Psoas muscle (tissue), 8 donors: ENCODE data around the gene CEACAM18. TPM values are rescaled to one million over a fixed set of nuclear protein-coding genes. Genes with fewer than 3 reads are reported as not detected.

Experiments
- ATAC-seq, 4 donors: fragments of 200-7000 bp; cut with Tn5 transposase; one replicate each; pipeline ENCODE4 v1.9.1; 2020; ENCODE audit warnings: moderate library complexity in 3 of 4, mild to moderate bottlenecking in 2 of 4
- DNase-seq, 2 donors: peaks; one replicate each; pipeline ENCODE4 v3.0.0-alpha.2; 2020
- H3K27ac ChIP-seq: fragments of 200-600 bp; one replicate; pipeline ENCODE4 v1.8.0; 2022
- H3K27me3 ChIP-seq, 3 donors: fragments of 200-600 bp in 1 of 3; one replicate each; pipeline versions ENCODE4 v1.6.1 to v1.8.0; 2013 to 2022; ENCODE audit warnings: low read length in 2 of 3, mild to moderate bottlenecking in 2 of 3, moderate library complexity in 1 of 3; ENCODE audit not compliant: insufficient read depth in 3 of 3
- H3K36me3 ChIP-seq, 2 donors: fragments of 200-600 bp in 1 of 2; one replicate each; pipeline versions ENCODE4 v1.6.1 to v1.8.0; 2013 to 2022; ENCODE audit warnings: low read depth in 1 of 2, mild to moderate bottlenecking in 1 of 2, moderate library complexity in 1 of 2; ENCODE audit not compliant: insufficient read depth in 1 of 2
- H3K4me1 ChIP-seq: fragments of 200-600 bp; one replicate; pipeline ENCODE4 v1.8.0; 2022
- H3K4me3 ChIP-seq: fragments of 200-600 bp; one replicate; pipeline ENCODE4 v1.8.0; 2022; ENCODE audit warnings: mild to moderate bottlenecking
- H3K9me3 ChIP-seq: fragments of 200-600 bp; one replicate; pipeline ENCODE4 v1.8.0; 2022
- CTCF ChIP-seq: fragments of 200-600 bp; IDR thresholded peaks from one replicate; pipeline ENCODE4 v1.8.0; 2022; ENCODE audit warnings: antibody characterized with exemption
- WGBS, 3 donors: extraction: QIAGEN DNeasy Blood & Tissue Kit; methylation state at CpG; one replicate each; pipeline versions ENCODE4 v1.1.6 to v1.1.7; 2013; 5-methylcytosine and 5-hydroxymethylcytosine counted together
- intact Hi-C, 2 donors: fragments of 100-400 bp; cut with DNase I; formaldehyde crosslinking; loops; one replicate each; pipeline versions ENCODE4 v1.11.0 to v1.14.2; 2022
- polyA plus RNA-seq, 3 donors: library from polyadenylated mRNA; stranded (reverse); fragments of 200-250 nt; gene quantifications; one replicate each; pipeline ENCODE4 v1.2.3, GENCODE V29; 2013
- total RNA-seq, 4 donors: library from RNA; stranded (reverse); fragmentation: NEBNext Ultra II Directional in 2 of 4; extraction: Animal tissue kit (Norgen Biotek cat#: 25700) in 2 of 4; gene quantifications; one replicate each; pipeline versions ENCODE4 v1.2.1 to v1.2.4, GENCODE V29; 2021 to 2023
- donor health status: healthy with polysubstance abuse.
- donor health status: DM: no; HTN: no; CAD: no; lungs with moderate emphysema.
- donor health status: Bipolar disorder and iron deficiency.
- donor health status: healthy.
- donor health status: DM: yes; HTN: yes; CAD: no.
- donor health status: DM: no; HTN: no; CAD: no.
- donor health status: DM: no; HTN: no; CAD: no.
- donor health status: DM: yes; HTN: yes; CAD: no.

CEACAM18 gene
- total and polyA plus RNA-seq, 7 donors, result not detected

GRCh38 chr19:51539821-51540366, 61.6 kb downstream of the CEACAM18 start:
- 78 to 85% (median 84%) methylated on average over 4 of the region's 4 CpGs for WGBS, 3 donors
- DNase-seq (no peak), ATAC-seq (no peak)
- H3K27ac ChIP-seq, result no peak overlapping the region
- H3K27me3 ChIP-seq, result peaks cover 0 to 25% (median 0%) of the 10 kb centered on the region in 3 donors
- no peak for TF ChIP-seq CTCF
- intact Hi-C loops, result no loop called here
- H3K36me3 ChIP-seq, result no peaks in the 10 kb centered on the region
- H3K4me3 ChIP-seq, result no peak overlapping the region
- no peaks in the 10 kb centered on the region for H3K9me3 ChIP-seq
- no peaks in the 10 kb centered on the region for H3K4me1 ChIP-seq

Other genes with a start within 250 kb of the CEACAM18 start
- not detected for gene SIGLECL1, start 227.5 kb upstream of the CEACAM18 start, total RNA-seq
- gene SIGLECL1, start 227.5 kb upstream of the CEACAM18 start, polyA plus RNA-seq, result not detected
- under 1 TPM in 1 of 4 donors, not detected in 3; 0.10 TPM for gene IGLON5, start 166.9 kb upstream of the CEACAM18 start, total RNA-seq
- gene IGLON5, start 166.9 kb upstream of the CEACAM18 start, polyA plus RNA-seq, result under 1 TPM in 1 of 3 donors, not detected in 2; 0.03 TPM
- 1 to 10 TPM in 1 of 4 donors, under 1 TPM in 3; 0.42 to 1.1 (median 0.63) TPM for gene VSIG10L, start 136.4 kb upstream of the CEACAM18 start, total RNA-seq
- gene VSIG10L, start 136.4 kb upstream of the CEACAM18 start, polyA plus RNA-seq, result 1 to 10 TPM in 2 of 3 donors, under 1 TPM in 1; 0.35 to 2.3 (median 1.5) TPM
- 100 to 1,000 TPM in 3 of 4 donors, 10 to 100 TPM in 1; 91.8 to 172 (median 141) TPM for gene ETFB, start 112.2 kb upstream of the CEACAM18 start, total RNA-seq
- 100 to 1,000 TPM; 130 to 170 (median 165) TPM for gene ETFB, start 112.2 kb upstream of the CEACAM18 start, polyA plus RNA-seq
- 1 to 10 TPM in 1 of 4 donors, under 1 TPM in 2, not detected in 1; 0.85 to 1.8 (median 0.88) TPM for gene CLDND2, start 109.5 kb upstream of the CEACAM18 start, total RNA-seq
- under 1 TPM in 2 of 3 donors, not detected in 1; 0.30 to 0.39 TPM for gene CLDND2, start 109.5 kb upstream of the CEACAM18 start, polyA plus RNA-seq
- gene NKG7, start 105.9 kb upstream of the CEACAM18 start, total RNA-seq, result 1 to 10 TPM in 3 of 4 donors, under 1 TPM in 1; 0.62 to 2.9 (median 1.9) TPM
- gene NKG7, start 105.9 kb upstream of the CEACAM18 start, polyA plus RNA-seq, result 1 to 10 TPM in 1 of 3 donors, under 1 TPM in 2; 0.61 to 1.2 (median 0.68) TPM
- gene LIM2, start 90.6 kb upstream of the CEACAM18 start, total RNA-seq, result not detected
- gene LIM2, start 90.6 kb upstream of the CEACAM18 start, polyA plus RNA-seq, result not detected
- not detected for gene C19orf84, start 87.9 kb upstream of the CEACAM18 start, total RNA-seq
- not detected for gene C19orf84, start 87.9 kb upstream of the CEACAM18 start, polyA plus RNA-seq
- gene SIGLEC10, start 60.9 kb upstream of the CEACAM18 start, total RNA-seq, result 1 to 10 TPM in 1 of 4 donors, under 1 TPM in 3; 0.64 to 1.1 (median 0.79) TPM
- under 1 TPM; 0.09 to 0.98 (median 0.11) TPM for gene SIGLEC10, start 60.9 kb upstream of the CEACAM18 start, polyA plus RNA-seq
- under 1 TPM in 2 of 4 donors, not detected in 2; 0.13 to 0.14 TPM for gene SIGLEC8, start 20.1 kb upstream of the CEACAM18 start, total RNA-seq
- under 1 TPM in 2 of 3 donors, not detected in 1; 0.03 to 0.09 TPM for gene SIGLEC8, start 20.1 kb upstream of the CEACAM18 start, polyA plus RNA-seq
- gene SIGLEC12, start 23.3 kb downstream of the CEACAM18 start, total RNA-seq, result under 1 TPM in 3 of 4 donors, not detected in 1; 0.13 to 0.20 (median 0.13) TPM
- gene SIGLEC12, start 23.3 kb downstream of the CEACAM18 start, polyA plus RNA-seq, result under 1 TPM in 2 of 3 donors, not detected in 1; 0.05 to 0.11 TPM
- under 1 TPM; 0.20 to 0.40 (median 0.27) TPM for gene SIGLEC6, start 53.1 kb downstream of the CEACAM18 start, total RNA-seq
- under 1 TPM in 1 of 3 donors, not detected in 2; 0.03 TPM for gene SIGLEC6, start 53.1 kb downstream of the CEACAM18 start, polyA plus RNA-seq
- gene ZNF175, start 92.7 kb downstream of the CEACAM18 start, total RNA-seq, result 1 to 10 TPM; 4.4 to 8.9 (median 6.7) TPM
- 1 to 10 TPM; 2.3 to 6.2 (median 3.0) TPM for gene ZNF175, start 92.7 kb downstream of the CEACAM18 start, polyA plus RNA-seq
- under 1 TPM in 2 of 4 donors, not detected in 2; 0.56 to 0.65 TPM for gene SIGLEC5, start 151.9 kb downstream of the CEACAM18 start, total RNA-seq
- under 1 TPM in 1 of 3 donors, not detected in 2; 0.01 TPM for gene SIGLEC5, start 151.9 kb downstream of the CEACAM18 start, polyA plus RNA-seq
- 1 to 10 TPM in 3 of 4 donors, under 1 TPM in 1; 0.93 to 1.9 (median 1.1) TPM for gene SIGLEC14, start 168.3 kb downstream of the CEACAM18 start, total RNA-seq
- gene SIGLEC14, start 168.3 kb downstream of the CEACAM18 start, polyA plus RNA-seq, result under 1 TPM; 0.07 to 0.49 (median 0.10) TPM
- gene SPACA6, start 214.8 kb downstream of the CEACAM18 start, total RNA-seq, result 1 to 10 TPM; 2.9 to 4.2 (median 3.5) TPM
- gene SPACA6, start 214.8 kb downstream of the CEACAM18 start, polyA plus RNA-seq, result 1 to 10 TPM; 1.5 to 5.2 (median 2.1) TPM
- gene HAS1, start 245.5 kb downstream of the CEACAM18 start, total RNA-seq, result under 1 TPM in 2 of 4 donors, not detected in 2; 0.32 to 0.46 TPM
- under 1 TPM; 0.04 to 0.25 (median 0.04) TPM for gene HAS1, start 245.5 kb downstream of the CEACAM18 start, polyA plus RNA-seq